Measurements from ENCODE around the gene OCRL. TPM values are rescaled to one million over a fixed set of nuclear protein-coding genes. Genes with fewer than 3 reads are reported as not detected.

The OCRL gene
- polyA plus RNA-seq, 1 experiment: 29.6 TPM

- ChIA-PET CTCF (no interaction called here), POLR2A (no interaction called here)
- no peak for TF ChIP-seq CTCF (IDR thresholded peaks at IDR 0.05; ENCODE audit: low read depth, low read length)
- no peaks in the 10 kb centered on the region for H3K9me3 ChIP-seq (ENCODE audit: control insufficient read depth, insufficient read depth, low read length)
- no peak overlapping the region for H3K4me3 ChIP-seq (ENCODE audit: low read depth, low read length)
- DNase-seq (ENCODE audit: low read depth, low spot score): no peak
- no peaks in the 10 kb centered on the region for H3K27me3 ChIP-seq (ENCODE audit: control insufficient read depth, insufficient read depth, low read length)
- no peak overlapping the region for H3K27ac ChIP-seq (ENCODE audit: low read depth, low read length)
Observed at GRCh38 chrX:129516402-129516801, 23.7 kb upstream of the OCRL start.

GRCh38 chrX:129520151-129520550 is 19.9 kb upstream of the OCRL start:
- Histone ChIP-seq H3K27me3 (ENCODE audit: control insufficient read depth, insufficient read depth, low read length) (no peaks in the 10 kb centered on the region), H3K27ac (ENCODE audit: low read depth, low read length) (no peak overlapping the region), H3K9me3 (ENCODE audit: control insufficient read depth, insufficient read depth, low read length) (no peaks in the 10 kb centered on the region; the same call in 1 of the 2 replicates), H3K4me3 (ENCODE audit: low read depth, low read length) (no peak overlapping the region)
- TF ChIP-seq CTCF (IDR thresholded peaks at IDR 0.05; ENCODE audit: low read depth, low read length): no peak
- CTCF ChIA-PET: interaction anchor here (0.6 kb wide), 1 partner anchor 43 kb away, joined by 3 read pairs; no protein-coding TSS in a partner anchor
- POLR2A ChIA-PET: no interaction called here
- DNase-seq (ENCODE audit: low read depth, low spot score): no peak

GRCh38 chrX:129522184-129523078 is 17.6 kb upstream of the OCRL start:
- ChIA-PET CTCF (interaction anchor here (0.6 to 0.9 kb wide), 5 partner anchors 12 to 147 kb away, joined by 3 to 4 read pairs (median 3); no protein-coding TSS in a partner anchor), POLR2A (interaction anchor here (1.2 kb wide), 1 partner anchor 18 kb away, joined by 3 read pairs; the partner anchor contains the start of gene OCRL)
- H3K4me3 ChIP-seq (ENCODE audit: low read depth, low read length): peak overlapping the region; percentile 79
- peak; percentile 35; the same call in 1 of the 2 replicates for TF ChIP-seq CTCF (IDR thresholded peaks at IDR 0.05; ENCODE audit: low read depth, low read length)
- no peak for DNase-seq (ENCODE audit: low read depth, low spot score)
- H3K9me3 ChIP-seq (ENCODE audit: control insufficient read depth, insufficient read depth, low read length): no peaks in the 10 kb centered on the region; the same call in 1 of the 2 replicates
- no peak overlapping the region for H3K27ac ChIP-seq (ENCODE audit: low read depth, low read length)
- H3K27me3 ChIP-seq (ENCODE audit: control insufficient read depth, insufficient read depth, low read length): no peaks in the 10 kb centered on the region

GRCh38 chrX:129523079-129523911 is 16.8 kb upstream of the OCRL start, which contains the start of gene SMARCA1:
TSS of gene SMARCA1 (minus strand) at chrX:129523490. CDS start at chrX:129523370, 120 bp downstream.
- CTCF ChIA-PET: no interaction called here
- no peaks in the 10 kb centered on the region for H3K27me3 ChIP-seq (ENCODE audit: control insufficient read depth, insufficient read depth, low read length)
- no peak for TF ChIP-seq CTCF (IDR thresholded peaks at IDR 0.05; ENCODE audit: low read depth, low read length)

More at GRCh38 chrX:129523079-129523911, 16.8 kb upstream of the OCRL start, which contains the start of gene SMARCA1:
- Histone ChIP-seq H3K27ac (ENCODE audit: low read depth, low read length) (peak within 1 kb of the TSS; percentile 70), H3K4me3 (ENCODE audit: low read depth, low read length) (peak within 1 kb of the TSS; percentile 79), H3K9me3 (ENCODE audit: control insufficient read depth, insufficient read depth, low read length) (no peaks in the 10 kb centered on the region; the same call in 1 of the 2 replicates)
- POLR2A ChIA-PET: interaction anchor here (0.7 to 1.2 kb wide), 2 partner anchors 14 to 17 kb away, joined by 3 read pairs; partner anchors contain the start of gene OCRL
- DNase-seq (ENCODE audit: low read depth, low spot score): no peak
